Right renal cortex interstitium (tissue), 3 donors: Measurements from ENCODE around the gene GMCL1. TPM values are rescaled to one million over a fixed set of nuclear protein-coding genes. Genes with fewer than 3 reads are reported as not detected.
"Not testable (repeated sequence)": the region's sequence is repeated elsewhere in the genome, so short reads cannot be mapped to it uniquely, and the experiment has no call there.

Experiments
- DNase-seq, 3 donors: peaks; one replicate each; pipeline ENCODE4 v3.0.0-alpha.2; 2013; ENCODE audit warnings: low read depth in 3 of 3, low spot score in 2 of 3
- polyA plus RNA-seq, 3 donors: library from polyadenylated mRNA; unstranded; fragments of 120-200 nt; gene quantifications; one replicate each; pipeline ENCODE4 v1.2.1, GENCODE V29; 2013; ENCODE audit not compliant: insufficient read length in 3 of 3

GMCL1 gene, protein sequence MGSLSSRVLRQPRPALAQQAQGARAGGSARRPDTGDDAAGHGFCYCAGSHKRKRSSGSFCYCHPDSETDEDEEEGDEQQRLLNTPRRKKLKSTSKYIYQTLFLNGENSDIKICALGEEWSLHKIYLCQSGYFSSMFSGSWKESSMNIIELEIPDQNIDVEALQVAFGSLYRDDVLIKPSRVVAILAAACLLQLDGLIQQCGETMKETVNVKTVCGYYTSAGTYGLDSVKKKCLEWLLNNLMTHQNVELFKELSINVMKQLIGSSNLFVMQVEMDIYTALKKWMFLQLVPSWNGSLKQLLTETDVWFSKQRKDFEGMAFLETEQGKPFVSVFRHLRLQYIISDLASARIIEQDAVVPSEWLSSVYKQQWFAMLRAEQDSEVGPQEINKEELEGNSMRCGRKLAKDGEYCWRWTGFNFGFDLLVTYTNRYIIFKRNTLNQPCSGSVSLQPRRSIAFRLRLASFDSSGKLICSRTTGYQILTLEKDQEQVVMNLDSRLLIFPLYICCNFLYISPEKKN
- 10 to 100 TPM; 30.7 to 32.5 (median 31.3) TPM for polyA plus RNA-seq

GRCh38 chr2:69829256-69830044, at the start of gene GMCL1:
GMCL1 (plus strand) TSS chr2:69829660; CDS start chr2:69829893, 233 bp downstream.
- DNase-seq, result peak; percentile 93 to 95 (median 93)

DNA sequence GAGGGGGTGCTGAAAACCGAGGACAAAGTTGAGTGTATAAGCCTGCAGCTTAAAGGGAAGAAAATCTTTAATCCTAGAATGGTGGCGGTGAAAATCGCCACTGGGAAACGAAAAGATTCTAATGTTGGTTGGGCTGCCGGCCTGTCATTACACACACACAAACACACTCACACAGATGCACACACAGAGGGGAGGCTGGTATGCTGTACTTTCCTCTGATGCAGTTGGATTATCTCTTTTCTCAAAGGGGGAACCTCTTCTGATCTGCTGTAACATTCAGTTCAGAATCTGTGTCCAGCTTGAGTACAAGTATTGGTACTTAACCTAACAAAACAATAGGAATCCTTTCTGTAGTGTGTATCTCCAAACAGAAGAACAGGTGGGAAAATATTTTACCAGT, 48.5 kb upstream of the GMCL1 start:
- no peak for DNase-seq

DNA sequence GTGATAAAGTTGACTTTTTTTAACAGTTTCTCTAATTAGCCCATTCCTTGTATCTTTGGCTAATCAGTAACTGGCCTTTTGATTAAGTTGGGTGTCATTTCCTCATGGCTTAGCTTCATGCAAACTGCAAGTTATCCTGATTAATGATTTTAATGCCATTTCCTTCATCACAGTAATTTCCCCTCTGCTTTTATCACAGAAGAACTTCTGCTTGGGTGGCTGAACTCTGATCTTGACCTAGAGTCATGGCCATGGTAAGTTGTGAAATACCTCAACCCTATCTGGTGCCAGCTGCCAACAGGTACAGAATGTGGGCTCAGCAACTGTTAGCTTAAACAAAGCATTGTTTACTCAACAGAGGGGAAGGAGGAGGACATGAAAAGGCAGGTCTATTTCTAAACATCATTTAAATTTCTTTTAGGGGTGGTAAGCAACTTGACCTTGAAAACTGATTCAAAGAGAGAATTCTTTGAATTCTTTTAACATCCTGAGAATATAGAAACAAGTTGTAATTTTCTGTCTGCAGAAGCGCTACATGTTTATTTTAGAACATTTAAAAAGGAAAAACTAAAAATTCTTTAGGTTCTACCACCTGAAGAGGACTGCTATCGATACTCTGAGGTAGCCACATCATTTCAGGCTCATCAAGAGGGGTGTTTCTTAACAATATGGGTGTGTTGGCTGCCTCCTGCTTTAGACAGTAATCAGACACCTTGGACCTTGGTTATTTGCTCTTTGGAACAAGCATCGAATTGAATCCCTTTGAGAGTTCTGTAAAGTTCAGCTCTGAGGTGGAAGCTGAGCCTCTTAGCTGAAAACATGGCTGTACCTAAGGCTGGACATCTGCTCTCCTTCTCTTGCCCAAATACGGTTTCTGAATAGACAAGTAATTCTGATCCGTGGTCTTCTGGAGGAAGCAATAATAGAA, 47.9 kb upstream of the GMCL1 start:
- DNase-seq, result no peak

GRCh38 chr2:69784228-69784627, 45.2 kb upstream of the GMCL1 start:
- no peak for DNase-seq

DNA sequence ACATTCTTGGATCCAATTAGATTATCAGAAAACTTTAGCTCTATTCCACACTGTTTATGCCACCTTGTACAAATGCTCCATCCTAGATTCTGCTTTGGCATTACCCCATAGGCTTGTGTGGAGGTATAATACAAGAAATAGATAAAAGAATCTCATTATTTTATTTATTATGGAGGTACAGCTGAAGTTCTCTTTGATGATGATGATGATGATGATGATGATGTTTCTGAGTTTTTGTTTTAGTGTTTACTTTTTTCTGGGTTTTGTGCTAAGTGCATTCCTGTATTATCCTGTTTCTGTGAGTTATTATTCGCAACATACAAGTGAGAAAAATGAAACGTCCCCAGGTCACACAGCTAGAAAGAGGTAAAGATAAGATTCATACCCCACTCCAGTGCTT, 44.1 kb upstream of the GMCL1 start:
- no peak for DNase-seq

DNA sequence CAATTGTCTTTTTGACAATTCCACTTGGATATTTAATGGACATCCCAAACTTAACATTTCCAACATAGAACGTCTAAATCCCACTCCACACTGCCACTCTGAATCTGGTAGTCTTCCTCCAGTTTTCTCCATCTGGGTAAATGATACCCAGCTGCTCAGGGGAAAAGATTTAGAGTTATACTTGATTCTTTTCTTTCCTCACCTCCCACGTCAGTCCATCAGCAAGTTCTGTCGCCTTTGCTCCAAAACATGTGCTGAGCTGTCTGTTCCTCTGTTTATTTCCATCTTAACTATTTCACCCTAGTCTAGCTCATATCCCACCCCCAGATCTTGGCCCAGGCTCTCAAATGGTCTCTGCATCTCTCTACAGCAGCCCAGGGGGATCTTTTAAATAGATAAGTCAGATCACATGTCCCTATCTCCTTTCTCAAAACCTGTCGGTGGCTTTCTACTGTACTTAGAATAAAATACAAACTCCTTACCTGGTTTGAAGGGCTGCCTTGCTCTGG, 43.4 kb upstream of the GMCL1 start:
- DNase-seq, result no peak

DNA sequence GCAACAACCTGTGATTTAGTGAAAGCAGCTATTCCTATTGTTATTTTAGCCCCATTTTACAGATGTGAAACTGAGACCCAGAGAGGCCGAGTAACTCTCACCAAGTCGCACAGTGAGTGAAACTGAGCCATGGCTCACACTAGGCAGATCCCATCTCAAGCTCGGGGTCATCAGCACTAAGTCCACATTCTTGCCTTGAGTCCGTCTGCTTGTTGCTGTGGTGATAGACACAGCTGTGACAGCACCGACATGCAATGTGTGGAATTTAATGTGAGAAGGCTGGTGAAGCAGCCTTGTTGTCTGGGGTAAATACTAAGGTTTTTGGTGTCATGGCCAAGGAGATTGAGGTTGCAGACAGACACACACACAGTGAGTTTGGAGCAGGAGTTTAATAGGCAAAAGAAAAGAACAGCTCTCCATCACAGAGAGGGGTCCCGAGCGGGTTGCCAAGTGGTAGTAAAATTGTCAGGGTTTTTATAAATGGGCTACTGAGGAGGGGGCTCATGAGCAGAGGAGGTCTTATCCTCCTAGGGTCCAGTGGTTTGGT, 40.2 kb upstream of the GMCL1 start:
- peak in 1 of 3 donors; percentile 62 for DNase-seq

- no peak for DNase-seq
Observed at GRCh38 chr2:69789772-69790600, 39.5 kb upstream of the GMCL1 start.

GRCh38 chr2:69790601-69790959, 38.9 kb upstream of the GMCL1 start:
- no peak for DNase-seq

DNA sequence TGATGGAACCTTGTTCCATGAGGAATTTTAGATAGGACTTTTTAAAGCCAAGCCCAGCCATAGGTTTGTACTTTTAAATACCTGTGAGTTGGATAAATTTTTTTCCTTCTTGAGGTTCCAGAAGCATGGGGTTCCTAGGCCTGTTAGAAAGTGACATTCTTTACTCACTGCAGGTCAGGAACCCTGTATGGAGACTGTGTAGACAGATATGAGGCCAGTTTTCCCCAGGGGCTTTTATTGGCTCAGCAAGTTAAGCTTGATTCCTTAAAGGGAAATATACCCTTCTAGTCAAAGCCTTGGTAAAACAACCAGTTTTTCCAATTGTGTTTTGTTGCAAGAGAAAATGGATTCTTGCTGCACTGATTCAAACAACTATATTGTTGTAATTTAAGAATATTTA, 38.4 kb upstream of the GMCL1 start:
- no peak for DNase-seq

DNA sequence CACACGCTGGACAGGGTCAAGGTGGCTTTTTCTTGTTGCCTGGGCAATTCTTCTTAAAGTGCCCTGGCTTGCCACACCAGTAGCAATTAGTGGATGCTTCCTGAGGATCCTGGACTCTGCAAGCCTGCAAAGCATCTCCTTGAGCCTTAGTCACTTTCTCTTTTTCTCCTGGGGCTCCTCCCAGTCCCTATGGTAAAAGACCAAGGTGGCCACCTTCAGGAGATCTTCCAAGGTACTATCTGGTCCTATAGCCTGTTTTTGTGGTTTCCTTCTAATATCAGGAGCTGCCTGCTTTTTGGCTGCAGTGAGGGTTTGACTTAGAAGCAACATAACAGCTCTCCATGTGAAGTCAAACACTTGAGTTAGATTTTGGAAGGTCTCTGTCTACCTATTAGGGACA, 33.3 kb upstream of the GMCL1 start:
- no peak for DNase-seq

- no peak for DNase-seq
Observed at GRCh38 chr2:69797235-69797634, 32.2 kb upstream of the GMCL1 start.

GRCh38 chr2:69797836-69798289, 31.6 kb upstream of the GMCL1 start:
- no peak for DNase-seq

GRCh38 chr2:69798290-69798908, 31.1 kb upstream of the GMCL1 start:
- no peak for DNase-seq

DNA sequence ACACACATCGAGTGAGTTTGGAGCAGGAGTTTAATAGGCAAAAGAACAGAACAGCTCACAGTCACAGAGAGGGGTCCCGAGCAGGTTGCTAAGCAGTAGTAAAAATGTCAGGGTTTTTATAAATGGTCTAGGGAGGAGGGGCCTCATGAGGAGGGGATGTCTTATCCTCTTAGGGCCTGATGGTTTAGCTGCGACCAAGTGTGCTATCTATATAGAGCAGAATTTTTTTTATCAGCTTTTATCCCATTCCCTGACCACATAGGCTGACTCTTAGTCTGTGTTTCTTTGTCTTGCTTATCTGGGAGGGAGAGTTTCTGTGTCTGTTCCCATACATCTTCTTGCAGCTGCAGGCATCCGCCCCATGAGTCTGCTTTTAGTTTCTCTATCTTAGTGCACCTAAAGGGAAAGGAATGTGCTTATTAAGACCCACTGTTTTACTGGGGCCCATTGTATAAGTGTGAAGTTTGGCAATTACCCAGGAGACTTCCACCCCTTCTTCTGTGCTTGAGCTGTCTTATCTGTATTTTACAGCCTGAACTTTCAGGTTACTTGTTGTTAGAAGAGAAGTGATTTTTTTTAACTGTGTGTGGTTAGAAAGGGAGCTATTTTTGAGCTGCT, 30.4 kb upstream of the GMCL1 start:
- no peak for DNase-seq

DNA sequence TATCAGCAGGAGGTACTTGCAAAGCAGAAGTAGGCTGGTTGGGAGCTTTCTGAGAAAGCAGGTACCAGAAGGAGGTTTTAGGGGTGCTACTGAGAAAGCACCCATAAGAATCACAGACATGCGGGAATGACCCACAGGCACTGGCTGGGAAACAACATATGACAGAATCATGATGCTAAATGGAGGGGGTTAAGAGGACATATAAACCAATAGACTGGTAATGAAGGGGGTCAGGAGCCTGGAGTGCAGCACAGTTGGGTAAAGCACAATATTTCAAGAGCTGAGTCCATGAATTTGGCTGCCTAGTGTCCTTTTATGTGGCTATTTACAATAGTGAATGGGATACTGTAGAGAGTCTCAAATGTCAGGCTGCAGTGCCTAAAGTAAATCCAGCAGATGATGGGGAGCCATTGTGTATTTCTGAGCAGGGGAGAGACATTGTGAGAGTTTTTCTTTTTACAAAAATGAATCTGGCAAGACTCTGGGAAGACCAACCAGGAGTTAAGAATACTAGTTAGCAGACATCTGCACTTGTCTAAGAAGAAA, 27.6 kb upstream of the GMCL1 start:
- DNase-seq, result no peak

GRCh38 chr2:69802781-69803367, 26.6 kb upstream of the GMCL1 start:
- DNase-seq, result not testable (repeated sequence)

- no peak for DNase-seq
Observed at GRCh38 chr2:69804416-69804815, 25.0 kb upstream of the GMCL1 start.
